Measurements from ENCODE around the gene GRK5.

The GRK5 gene

DNA sequence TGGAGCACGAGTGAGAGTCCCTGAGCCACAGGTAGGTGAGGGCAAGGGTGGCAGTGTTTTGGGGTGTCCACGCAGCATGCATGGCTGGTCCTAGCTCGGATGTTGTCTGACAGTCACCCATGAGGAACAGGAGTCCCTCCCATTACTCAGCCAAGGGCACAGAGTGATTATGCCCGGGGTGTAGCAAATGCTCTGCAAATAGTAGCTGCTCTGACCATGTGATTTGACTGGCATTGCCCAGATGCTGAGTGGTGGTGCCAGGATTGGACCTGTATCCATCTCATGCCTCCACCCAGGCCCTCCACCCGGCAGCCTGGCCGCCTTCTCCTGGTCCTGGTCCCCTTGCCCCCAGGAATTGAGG, 150.8 kb downstream of the GRK5 start:
- TF ChIP-seq, protein P1, sequence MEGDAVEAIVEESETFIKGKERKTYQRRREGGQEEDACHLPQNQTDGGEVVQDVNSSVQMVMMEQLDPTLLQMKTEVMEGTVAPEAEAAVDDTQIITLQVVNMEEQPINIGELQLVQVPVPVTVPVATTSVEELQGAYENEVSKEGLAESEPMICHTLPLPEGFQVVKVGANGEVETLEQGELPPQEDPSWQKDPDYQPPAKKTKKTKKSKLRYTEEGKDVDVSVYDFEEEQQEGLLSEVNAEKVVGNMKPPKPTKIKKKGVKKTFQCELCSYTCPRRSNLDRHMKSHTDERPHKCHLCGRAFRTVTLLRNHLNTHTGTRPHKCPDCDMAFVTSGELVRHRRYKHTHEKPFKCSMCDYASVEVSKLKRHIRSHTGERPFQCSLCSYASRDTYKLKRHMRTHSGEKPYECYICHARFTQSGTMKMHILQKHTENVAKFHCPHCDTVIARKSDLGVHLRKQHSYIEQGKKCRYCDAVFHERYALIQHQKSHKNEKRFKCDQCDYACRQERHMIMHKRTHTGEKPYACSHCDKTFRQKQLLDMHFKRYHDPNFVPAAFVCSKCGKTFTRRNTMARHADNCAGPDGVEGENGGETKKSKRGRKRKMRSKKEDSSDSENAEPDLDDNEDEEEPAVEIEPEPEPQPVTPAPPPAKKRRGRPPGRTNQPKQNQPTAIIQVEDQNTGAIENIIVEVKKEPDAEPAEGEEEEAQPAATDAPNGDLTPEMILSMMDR (conservative IDR thresholded peaks at IDR 0.05; ENCODE audit: low read depth) = no peak
- H3K27ac ChIP-seq = no peak overlapping the region
- POLR2A ChIA-PET (ENCODE audit: low non-redundant PET) = no interaction called here
- CTCF ChIA-PET = interaction anchor here (0.7 kb wide), 1 partner anchor 111 kb away, joined by 3 read pairs; no protein-coding TSS in a partner anchor
- no peak for DNase-seq (ENCODE audit: low spot score)

DNA sequence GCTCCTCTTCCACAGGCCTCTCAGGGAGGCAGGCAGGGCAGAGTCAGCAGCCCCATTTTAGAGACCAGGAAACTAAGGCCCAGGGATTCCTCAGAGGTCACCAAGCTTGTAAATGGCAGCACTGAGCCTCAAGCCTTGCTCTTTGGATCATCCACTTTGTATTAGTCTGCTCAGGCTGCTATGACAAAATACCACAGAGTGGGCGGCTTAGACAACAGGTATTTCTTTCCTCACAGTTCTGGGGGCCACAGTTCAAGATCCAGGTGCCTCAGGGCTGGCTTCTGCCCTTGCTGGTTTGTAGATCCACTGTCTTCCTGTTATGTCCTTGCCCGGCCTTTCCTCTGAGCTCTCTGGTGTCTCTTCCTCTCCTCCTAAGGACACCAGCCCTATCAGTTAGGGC, 151.2 kb downstream of the GRK5 start:
- H3K27ac ChIP-seq = no peak overlapping the region
- TF ChIP-seq, protein P1 (conservative IDR thresholded peaks at IDR 0.05; ENCODE audit: low read depth) = no peak
- CTCF ChIA-PET = no interaction called here
- POLR2A ChIA-PET (ENCODE audit: low non-redundant PET) = no interaction called here
- no peak for DNase-seq (ENCODE audit: low spot score)

DNA sequence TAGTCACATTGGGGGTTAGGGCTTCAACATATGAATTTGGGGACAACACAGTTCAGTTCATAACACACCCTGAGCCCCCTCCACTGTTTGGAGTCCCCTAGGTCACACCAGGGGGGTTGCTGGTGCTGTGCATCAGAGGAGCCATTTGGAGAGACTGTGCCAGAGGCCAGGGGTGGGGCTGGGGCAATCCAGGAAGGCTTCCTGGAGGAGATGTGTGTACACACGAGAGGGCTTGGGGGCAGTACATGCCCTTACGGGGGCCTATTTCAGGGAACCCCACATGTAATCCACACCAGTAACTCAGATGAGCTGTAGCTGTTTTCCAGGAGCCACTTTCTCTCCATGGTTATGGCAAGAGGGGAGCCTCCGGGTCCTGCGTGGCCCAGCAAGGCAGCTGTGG, 151.7 kb downstream of the GRK5 start:
- ChIA-PET CTCF (no interaction called here), POLR2A (ENCODE audit: low non-redundant PET) (no interaction called here)
- no peak for DNase-seq (ENCODE audit: low spot score)
- TF ChIP-seq, protein P1 (conservative IDR thresholded peaks at IDR 0.05; ENCODE audit: low read depth) = no peak
- H3K27ac ChIP-seq = no peak overlapping the region

DNA sequence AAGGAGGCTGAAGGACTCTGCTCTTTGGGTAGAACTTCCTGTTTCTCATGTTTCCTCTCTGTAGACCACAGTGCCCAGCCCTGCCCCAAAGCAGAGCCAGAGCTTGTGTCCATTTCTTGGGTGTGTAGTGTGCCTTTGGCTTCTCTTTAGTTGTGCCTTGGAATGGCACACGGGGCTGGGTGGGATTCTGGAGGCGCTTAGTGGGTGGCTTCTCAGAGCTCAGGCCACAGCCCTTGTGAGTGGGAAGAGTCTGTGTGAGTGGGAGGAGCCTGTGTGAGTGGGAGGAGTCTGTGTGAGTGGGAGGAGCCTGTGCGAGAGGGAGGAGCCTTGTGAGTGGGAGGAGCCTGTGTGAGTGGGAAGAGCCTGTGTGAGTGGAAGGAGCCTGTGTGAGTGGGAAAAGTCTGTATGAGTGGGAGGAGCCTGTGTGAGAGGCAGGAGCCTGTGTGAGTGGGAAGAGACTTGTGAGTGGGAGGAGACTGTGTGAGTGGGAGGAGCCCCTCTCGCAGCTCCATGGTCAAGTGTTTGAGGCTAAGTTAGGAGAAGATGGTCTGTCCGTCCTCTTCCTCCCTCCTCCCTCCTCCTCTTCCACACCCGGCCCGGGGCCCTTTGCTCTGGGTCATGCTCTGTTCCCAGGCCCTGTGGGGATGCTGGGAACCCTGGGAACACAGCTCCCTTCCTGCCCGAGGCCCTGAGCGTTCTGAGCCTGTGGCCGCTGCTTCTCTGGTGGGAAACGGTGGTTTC, 153.0 kb downstream of the GRK5 start:
- no peak overlapping the region for H3K27ac ChIP-seq
- no peak for DNase-seq (ENCODE audit: low spot score)
- ChIA-PET CTCF (interaction anchor here (0.7 kb wide), 1 partner anchor 768 kb away, joined by 3 read pairs; no protein-coding TSS in a partner anchor), POLR2A (ENCODE audit: low non-redundant PET) (interaction anchor here (0.6 kb wide), 1 partner anchor 56 kb away, joined by 5 read pairs; no protein-coding TSS in a partner anchor)
- TF ChIP-seq, protein P1 (conservative IDR thresholded peaks at IDR 0.05; ENCODE audit: low read depth) = no peak

DNA sequence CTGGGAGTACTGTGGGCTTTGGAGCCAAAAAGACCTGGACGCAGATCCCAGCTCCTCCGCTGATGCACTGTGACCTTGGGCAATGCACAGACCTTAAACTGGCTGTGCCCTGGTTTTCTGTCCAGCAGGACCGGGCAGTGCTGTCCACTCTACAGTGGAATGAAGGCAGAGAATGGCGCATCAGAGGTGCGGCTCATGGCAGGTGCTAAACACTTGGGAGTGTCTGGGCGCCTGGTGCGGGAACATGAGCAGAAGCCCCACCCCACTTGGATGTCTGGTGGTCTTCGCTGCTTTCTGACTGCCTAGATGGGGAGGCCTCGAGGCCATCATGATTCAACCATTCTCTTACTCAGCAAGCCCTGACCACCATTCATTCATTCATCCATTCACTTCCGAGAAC, 153.7 kb downstream of the GRK5 start:
- ChIA-PET POLR2A (ENCODE audit: low non-redundant PET) (no interaction called here), CTCF (interaction anchor here (0.7 kb wide), 1 partner anchor 769 kb away, joined by 3 read pairs; no protein-coding TSS in a partner anchor)
- TF ChIP-seq, protein P1 (conservative IDR thresholded peaks at IDR 0.05; ENCODE audit: low read depth) = no peak
- no peak overlapping the region for H3K27ac ChIP-seq
- no peak for DNase-seq (ENCODE audit: low spot score)

DNA sequence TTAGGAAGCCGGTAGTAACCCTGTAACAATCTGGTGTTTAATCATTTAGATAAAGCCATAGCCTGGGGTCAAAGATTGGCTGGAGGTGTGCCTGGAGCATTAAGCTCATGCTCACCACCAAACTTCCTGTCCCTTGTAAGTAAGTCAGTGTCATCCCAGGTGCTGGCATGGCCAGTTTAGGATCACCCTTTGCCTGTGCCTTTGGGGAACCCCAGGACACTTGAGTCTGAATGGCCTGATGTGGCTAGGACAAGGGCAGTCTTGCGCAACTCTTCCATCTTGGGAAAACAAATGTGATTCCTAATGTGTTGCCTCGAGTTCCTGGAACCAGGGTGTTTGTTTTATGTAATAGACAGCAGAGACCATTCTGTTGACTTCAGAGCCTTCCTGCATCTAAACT, 154.8 kb downstream of the GRK5 start:
- TF ChIP-seq, protein P1 (conservative IDR thresholded peaks at IDR 0.05; ENCODE audit: low read depth) = no peak
- no peak overlapping the region for H3K27ac ChIP-seq
- ChIA-PET POLR2A (ENCODE audit: low non-redundant PET) (interaction anchor here (0.7 kb wide), 1 partner anchor 11 kb away, joined by 7 read pairs; no protein-coding TSS in a partner anchor), CTCF (no interaction called here)
- no peak for DNase-seq (ENCODE audit: low spot score)
